SIG-M5 (cell line): ENCODE results near the gene HRCT1.
"Not testable (repeated sequence)": the region's sequence is repeated elsewhere in the genome, so short reads cannot be mapped to it uniquely, and the experiment has no call there.

Source experiments
- DNase-seq: peaks from one replicate; lab custom pipeline; 2025; lab: John Stamatoyannopoulos, UW

Gene HRCT1

GRCh38 chr9:35918780-35919179 is 12.8 kb downstream of the HRCT1 start:
- DNase-seq, result no peak

DNA sequence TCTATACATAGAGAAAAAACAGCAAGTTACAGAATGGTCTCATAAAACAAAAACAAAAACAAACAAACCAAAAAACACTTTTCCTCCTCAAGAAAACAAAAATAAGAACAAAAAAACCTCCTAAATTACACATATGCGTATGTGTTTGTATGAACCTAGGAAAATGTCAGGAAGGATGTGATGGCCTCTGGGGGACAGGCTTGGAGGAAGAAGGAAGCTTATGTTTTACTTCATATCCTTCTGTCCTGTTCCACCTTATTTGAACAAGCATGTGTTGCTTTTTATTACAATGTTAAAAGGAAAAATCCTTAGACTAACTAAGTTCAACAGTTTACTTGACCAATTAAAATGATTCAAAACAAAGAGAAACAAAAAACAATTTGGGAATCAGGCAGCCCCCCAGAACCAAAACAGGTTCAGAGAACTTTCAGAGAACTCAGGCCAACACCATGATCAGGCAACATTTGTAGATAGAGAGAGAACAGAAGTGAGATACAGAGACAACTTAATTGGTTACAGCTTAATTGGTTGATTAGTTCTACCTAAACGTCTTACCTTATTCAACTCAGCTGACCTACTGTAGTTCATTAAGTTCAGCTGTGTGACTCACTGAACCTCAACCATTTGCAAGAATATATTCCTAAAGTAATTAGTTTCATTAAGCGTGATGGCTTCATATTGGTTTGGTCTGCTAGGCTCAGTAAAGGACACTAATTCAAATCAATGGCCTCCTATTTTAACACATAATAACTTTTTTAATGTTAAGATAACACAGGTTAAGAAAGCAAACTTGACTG is 13.4 kb downstream of the HRCT1 start:
- DNase-seq, result no peak

DNA sequence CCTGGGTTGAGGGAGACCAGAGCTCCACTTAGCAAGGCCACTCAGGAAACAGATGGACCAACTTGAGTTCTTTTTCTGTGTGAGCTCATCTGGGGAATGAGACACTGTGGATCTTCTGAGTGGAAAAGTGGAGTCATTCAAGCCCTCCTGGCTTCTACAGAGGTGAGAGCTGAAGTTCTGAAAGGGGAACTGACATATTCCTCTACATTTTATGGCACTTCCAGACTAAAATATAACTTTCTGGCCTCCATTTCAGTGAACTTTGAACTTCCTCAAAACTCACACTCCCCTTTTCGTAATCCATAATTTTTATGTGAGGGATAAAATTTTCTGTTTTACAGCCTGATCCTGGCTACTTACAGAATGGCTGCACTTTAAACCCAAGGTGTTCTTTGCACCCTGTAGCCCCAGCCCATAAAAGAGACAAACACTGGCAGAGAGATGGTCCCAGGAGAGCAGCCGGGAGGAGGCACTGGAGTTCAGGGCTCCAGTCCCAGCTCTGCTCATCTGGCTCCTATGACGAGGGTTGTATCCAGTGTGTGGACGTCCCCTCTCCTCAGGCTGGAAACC is 14.1 kb downstream of the HRCT1 start:
- no peak for DNase-seq

GRCh38 chr9:35923598-35923926 is 17.6 kb downstream of the HRCT1 start:
- DNase-seq, result no peak

GRCh38 chr9:35923927-35924763 is 18.1 kb downstream of the HRCT1 start:
- no peak for DNase-seq

GRCh38 chr9:35928591-35929452 is 22.8 kb downstream of the HRCT1 start:
- DNase-seq, result no peak

GRCh38 chr9:35929453-35929718 is 23.4 kb downstream of the HRCT1 start:
- no peak for DNase-seq

DNA sequence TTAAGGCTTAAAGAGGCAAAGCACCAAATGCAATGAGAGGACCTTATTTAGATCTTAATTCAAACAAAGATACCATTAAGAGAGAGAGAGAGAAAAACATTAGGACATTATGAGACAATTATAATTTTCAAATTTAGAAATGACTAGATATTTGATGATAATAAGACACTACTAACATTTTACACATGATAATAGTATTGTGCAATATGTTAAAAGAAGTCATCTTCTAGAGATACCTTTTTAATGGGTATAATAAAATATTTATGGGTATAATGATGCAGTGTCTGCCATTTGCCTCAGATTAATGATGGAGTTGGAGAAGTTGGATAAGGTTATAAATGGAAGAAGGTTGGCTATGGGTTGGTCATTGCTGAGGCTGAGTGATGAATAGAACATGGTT is 24.5 kb downstream of the HRCT1 start:
- DNase-seq, result no peak

DNA sequence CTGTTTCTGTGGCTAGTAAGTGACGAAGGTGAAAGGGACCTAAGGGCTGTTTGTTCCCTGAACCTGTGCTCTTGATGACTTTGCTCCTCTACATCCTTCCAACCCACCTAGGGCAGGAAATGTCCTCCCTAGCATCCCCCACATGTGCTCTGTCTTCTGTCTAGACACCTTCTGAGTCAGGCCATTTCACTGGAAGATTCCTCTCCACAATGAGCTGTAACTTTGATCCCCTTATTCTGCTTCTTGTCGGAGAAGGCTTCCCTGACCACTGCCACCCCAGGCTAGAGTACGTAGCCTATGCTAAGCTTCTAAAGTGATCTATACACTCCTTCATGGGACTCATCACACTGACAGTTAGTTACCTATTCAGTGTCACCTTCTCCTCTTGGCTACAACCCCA is 25.0 kb downstream of the HRCT1 start:
- no peak for DNase-seq

GRCh38 chr9:35932735-35933134 is 26.7 kb downstream of the HRCT1 start:
- DNase-seq, result no peak

- no peak for DNase-seq
Measured at GRCh38 chr9:35933550-35934067, 27.6 kb downstream of the HRCT1 start.

GRCh38 chr9:35934069-35934468 is 28.1 kb downstream of the HRCT1 start:
- DNase-seq, result not testable (repeated sequence)

- DNase-seq, result no peak
Measured at GRCh38 chr9:35935261-35935660, 29.3 kb downstream of the HRCT1 start.

DNA sequence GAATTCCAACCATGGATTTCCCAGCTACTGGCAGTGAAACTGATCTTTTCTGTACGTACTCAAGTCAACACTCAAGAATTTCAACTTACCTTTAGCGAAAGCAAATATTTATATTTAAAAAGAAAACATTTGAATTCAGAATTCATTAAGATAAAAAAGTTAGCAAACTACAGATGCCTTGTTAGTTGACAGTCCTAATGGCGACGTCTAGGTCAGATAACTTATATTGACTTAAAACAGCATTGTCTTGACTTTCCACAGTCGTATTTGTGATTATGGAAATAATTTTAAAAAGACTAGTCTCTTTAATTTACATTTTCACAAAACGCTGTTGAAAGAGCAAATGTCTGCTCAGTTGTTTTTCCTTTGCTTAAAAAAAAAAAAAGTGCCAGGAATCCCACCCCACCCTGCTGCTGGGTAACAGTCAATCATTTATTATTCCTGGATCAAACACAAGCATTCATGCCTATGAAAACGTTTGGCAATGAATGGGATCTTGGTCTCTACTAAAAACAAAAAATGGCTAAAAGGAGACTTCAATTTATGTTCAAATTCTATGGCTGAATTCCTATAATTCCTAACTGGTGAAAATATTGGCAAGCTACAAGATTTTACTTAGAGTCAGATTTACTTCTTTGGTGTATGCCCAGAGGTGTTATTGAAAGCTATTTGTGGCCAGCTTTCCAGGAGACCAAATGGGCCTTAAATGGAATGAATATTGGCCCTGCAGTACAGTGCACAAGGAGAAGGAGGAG is 29.9 kb downstream of the HRCT1 start:
- DNase-seq, result no peak

GRCh38 chr9:35937227-35937626 is 31.2 kb downstream of the HRCT1 start:
- peak; percentile 1 for DNase-seq

DNA sequence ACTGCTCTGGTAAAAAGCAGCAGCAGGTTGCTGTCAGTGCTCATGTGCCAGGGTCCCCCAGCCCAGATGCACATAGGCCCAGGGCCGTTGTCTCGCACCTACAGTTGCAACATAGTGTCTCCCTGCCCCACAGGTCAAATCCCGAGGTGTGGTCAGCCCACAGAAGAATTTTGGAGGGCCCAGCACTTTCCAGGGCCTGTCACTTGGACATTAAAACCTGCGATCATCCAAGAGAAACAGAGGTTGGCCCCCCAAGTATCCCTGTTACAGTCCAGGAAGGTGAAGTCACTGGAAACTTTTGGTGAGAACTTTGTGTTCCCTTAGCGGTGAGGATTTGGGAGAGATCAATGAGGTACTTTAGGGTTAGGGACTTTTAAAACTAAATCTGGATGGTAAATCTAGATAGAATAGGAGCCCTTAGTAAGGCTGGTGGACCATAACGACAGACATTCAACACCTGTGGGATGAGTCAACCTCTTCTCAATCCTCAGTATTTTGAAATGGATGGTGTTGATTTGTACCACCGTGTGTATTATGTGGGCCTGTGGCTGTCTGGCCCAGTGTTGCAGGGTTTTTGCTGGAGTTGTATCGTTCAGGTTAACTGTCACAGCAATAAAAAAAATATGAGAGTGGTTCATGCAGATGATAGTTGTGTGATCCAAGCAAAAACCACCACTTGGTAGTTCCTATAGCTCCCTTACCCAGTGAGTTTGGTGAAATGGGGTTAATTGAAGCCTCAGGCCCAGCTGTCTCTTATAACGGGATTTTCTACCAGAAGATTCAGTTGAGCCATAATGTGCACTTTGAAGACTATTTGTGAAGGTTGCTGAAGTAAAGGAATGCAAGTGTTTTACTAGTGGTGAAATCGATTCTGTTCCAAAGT is 32.7 kb downstream of the HRCT1 start:
- no peak for DNase-seq

GRCh38 chr9:35939679-35940250 is 33.8 kb downstream of the HRCT1 start:
- no peak for DNase-seq

DNA sequence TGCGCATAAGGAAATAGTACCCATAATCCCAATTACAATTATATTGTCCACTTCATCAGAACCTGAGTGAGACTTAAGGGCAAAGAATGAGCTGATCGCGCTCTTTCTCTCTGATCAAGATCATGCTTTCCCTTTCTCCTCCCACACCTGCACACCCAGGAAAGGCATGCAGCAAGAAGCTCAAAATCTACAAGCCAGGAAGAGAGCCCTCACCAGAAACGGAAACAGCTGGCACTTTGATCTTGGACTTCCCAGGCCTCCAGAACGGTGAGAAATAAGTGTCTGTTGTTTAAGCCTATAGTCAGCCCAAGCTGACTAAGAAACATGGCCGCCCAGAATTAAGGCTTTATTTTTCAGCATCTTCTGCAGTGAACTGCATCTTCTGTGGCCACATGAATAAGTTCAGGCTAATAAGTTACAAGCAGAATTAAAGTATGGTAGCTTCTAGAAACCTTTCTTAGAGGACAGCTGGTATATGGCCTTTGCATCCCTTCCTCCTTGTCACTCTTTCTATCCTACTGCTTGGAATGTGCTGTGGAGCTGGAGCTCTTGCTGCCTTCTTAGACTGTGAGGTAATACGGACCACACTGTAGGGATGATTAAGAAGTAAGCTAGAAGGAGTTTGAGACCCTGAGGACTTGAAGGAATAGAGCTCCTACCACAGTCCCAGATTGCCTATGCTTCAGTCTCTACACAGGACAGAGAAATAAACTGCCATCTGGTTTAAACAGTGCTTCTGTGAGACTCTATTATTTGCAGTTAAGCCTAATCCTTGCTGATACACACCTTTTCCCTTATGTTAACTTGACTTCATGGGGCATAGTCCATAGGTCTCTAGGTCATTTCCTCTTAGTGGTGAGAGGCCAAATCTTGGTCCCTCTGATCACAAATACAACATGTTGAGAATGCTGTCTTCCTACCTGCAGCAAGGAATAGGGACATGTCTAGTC is 34.7 kb downstream of the HRCT1 start:
- DNase-seq, result no peak

DNA sequence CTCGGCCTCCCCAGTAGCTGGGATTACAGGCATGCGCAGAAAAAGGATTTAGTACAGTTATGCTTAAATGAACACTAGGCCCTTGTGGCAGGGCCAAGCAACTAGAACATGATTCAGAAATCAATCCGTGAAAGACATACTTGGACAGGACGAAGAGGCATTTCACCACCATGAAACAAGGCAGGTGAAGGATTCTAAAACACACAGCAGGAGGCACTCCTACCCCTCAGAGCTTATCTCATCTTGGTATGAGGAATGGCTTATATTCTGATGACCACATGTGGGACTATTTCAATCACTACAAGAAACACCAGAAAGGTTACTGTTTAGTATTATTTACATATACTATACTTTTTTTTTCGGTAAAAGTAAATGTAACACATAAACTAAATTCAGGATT is 36.3 kb downstream of the HRCT1 start:
- no peak for DNase-seq
